Bronchial epithelial cell (primary cell): ENCODE measurements around the gene AIP. TPM values are rescaled to one million over a fixed set of nuclear protein-coding genes. Genes with fewer than 3 reads are reported as not detected.
"Not testable (repeated sequence)": the region's sequence is repeated elsewhere in the genome, so short reads cannot be mapped to it uniquely, and the experiment has no call there.

ENCODE experiments used
- DNase-seq: peaks from one replicate; pipeline ENCODE4 v3.0.0-alpha.2; 2010; ENCODE audit warnings: low read depth
- FAIRE-seq: peaks from 2 replicates; lab custom pipeline; 2011; peaks lifted over from hg19 to GRCh38; lab: Jason Lieb, UNC
- H3K27me3 ChIP-seq: 2 replicates; pipeline ENCODE4 v1.5.1; 2011; ENCODE audit warnings: low read length; ENCODE audit not compliant: control insufficient read depth, insufficient read depth
- H3K36me3 ChIP-seq: 2 replicates; pipeline ENCODE4 v1.5.1; 2011; ENCODE audit warnings: low read length; ENCODE audit not compliant: control insufficient read depth, insufficient read depth
- H3K4me3 ChIP-seq: 2 replicates; pipeline ENCODE4 v1.5.1; 2011; ENCODE audit warnings: mild to moderate bottlenecking, low read depth, low read length, control low read depth
- total RNA-seq: library from RNA; depleted of rRNA; stranded (reverse); fragments of >200 nt; gene quantifications from 2 replicates; pipeline ENCODE4 v1.2.1, GENCODE V29; 2014
- TF ChIP-seq, protein P1 (sequence below): IDR thresholded peaks from 2 replicates; pipeline ENCODE4 v1.5.1; 2011; ENCODE audit warnings: mild to moderate bottlenecking, moderate library complexity, low read length, control low read depth, inconsistent platforms; ENCODE audit not compliant: insufficient read depth, severe bottlenecking

The AIP gene
- total RNA-seq, 1 donor from 2014 or later, result 85.3 TPM

DNA sequence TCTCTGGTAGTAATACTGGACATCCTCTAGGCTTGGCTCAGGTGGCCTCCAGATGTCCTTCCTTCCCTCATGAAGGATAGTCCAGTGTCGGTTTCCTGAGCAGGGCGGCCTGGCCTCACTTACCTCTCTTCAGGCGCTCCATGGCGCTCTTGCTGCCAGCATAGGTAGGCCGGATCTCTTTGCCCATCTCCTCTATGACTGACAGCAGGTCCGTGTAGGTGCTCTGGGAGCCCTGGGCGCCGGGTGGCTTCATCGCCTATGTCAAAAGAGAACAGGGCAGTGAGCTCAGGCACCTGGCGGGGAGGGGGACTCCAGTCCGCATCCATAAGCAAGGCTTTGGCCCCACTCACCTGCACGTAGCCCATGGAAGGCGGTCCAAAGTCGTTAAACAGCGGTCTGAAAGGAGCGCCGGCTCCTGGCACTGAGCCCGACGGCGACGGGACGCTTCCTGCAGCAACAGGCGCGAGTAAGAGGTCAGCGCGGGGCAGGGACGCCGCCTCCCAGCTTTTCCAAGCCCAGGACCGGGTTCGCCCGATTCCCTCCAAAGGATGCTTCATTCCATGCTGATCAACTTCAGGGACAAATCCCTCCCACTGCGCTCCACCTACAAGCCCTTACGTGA lies 24.5 kb downstream of the AIP start:
- no peaks in the 10 kb centered on the region for H3K27me3 ChIP-seq
- H3K36me3 ChIP-seq, result peaks cover 9% of the 10 kb centered on the region
- FAIRE-seq (no peak), DNase-seq (no peak)
- peak overlapping the region; percentile 83 for H3K4me3 ChIP-seq
- TF ChIP-seq, protein P1, sequence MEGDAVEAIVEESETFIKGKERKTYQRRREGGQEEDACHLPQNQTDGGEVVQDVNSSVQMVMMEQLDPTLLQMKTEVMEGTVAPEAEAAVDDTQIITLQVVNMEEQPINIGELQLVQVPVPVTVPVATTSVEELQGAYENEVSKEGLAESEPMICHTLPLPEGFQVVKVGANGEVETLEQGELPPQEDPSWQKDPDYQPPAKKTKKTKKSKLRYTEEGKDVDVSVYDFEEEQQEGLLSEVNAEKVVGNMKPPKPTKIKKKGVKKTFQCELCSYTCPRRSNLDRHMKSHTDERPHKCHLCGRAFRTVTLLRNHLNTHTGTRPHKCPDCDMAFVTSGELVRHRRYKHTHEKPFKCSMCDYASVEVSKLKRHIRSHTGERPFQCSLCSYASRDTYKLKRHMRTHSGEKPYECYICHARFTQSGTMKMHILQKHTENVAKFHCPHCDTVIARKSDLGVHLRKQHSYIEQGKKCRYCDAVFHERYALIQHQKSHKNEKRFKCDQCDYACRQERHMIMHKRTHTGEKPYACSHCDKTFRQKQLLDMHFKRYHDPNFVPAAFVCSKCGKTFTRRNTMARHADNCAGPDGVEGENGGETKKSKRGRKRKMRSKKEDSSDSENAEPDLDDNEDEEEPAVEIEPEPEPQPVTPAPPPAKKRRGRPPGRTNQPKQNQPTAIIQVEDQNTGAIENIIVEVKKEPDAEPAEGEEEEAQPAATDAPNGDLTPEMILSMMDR, result no peak

DNA sequence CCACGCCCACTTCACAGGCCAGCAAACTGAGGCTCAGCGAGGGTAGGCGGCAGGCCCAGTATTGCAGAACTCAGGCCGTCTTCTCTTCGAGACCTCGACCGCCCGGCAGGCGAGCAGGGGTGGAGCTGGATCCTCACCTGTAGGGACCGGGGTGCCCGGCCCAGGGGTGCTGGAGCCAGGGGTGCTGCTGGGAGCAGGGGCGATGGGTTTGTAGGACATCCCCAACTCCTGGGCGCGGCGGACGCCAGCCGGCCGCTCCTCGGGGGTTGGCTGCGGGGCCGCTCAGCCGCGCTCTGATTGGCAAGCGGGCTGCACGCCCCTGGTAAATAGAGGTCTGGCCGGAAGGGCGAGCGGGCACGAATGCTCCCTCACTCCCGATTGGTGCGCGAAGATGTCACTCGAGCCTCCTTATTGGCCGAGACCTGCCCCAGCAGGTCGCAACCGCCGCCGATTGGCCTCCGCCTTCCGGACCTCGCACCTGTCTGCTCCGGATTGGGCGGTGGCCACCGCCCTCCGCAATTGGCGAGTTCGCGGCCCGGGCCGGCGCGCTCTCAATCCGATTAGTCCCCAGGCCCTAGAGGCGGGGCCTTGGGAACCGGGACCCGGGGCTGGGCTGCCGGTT lies 25.1 kb downstream of the AIP start, which contains the start of gene CDK2AP2:
CDK2AP2 (minus strand) TSS at position 299 of the 622 bp plus-strand sequence; CDS start at position 219, 80 bp downstream.
- Histone ChIP-seq H3K4me3 (peak within 1 kb of the TSS; percentile 83), H3K27me3 (no peaks in the 10 kb centered on the region), H3K36me3 (peaks cover 7% of the 10 kb centered on the region)
- no peak for FAIRE-seq
- DNase-seq, result peak; percentile 97
- TF ChIP-seq, protein P1, result no peak

DNA sequence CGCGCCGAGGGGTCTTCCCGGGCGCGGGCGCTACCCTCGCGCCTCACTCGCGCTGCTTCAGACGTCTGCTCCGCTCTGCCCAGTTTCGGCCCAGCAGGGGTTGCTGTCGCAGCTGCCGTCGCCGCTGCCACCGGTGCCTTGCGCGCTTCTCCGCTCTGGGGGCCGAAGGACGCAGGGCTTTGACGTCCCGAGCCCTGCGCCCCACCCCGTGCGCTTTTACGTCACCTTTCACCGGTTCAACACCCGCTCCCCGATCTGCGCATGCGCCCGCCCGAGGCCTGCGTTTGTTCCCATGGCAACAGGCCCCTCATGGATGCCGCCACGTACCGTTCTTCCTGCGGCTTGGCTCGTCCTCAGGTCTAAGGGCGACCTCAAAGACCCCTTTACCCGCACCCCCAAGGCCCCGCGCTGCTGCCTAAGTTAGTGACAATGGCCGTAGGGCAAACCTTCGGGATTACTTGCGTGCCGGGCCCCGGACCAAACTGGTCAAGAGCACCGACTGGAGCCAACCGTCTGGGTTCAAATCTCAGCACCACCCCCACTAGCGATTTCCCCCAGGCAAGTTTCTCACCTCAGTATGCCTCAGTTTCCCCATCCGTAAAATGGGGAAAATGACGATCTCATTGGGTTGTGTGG lies 25.8 kb downstream of the AIP start:
- H3K4me3 ChIP-seq, result peak overlapping the region; percentile 83
- FAIRE-seq, result no peak
- TF ChIP-seq, protein P1, result no peak
- no peaks in the 10 kb centered on the region for H3K27me3 ChIP-seq
- peaks cover 7% of the 10 kb centered on the region for H3K36me3 ChIP-seq
- peak; percentile 79 for DNase-seq

DNA sequence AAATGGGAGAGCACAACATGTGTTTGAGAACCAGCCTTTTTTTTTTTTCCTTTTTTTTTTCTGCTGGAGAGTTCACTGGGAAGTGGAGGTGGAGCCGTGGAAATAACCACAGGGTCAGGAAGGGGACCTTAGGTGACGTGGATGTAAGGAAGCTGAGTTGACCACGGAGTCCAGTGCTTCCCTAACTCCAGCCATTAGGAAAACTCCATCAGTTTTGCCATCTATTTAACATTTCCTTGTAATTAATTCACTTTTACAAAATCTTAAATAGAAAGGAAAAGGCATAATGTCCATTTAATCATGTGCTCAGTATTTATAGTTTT lies 27.2 kb downstream of the AIP start:
- TF ChIP-seq, protein P1, result no peak
- no peak for FAIRE-seq
- Histone ChIP-seq H3K4me3 (no peak overlapping the region), H3K36me3 (peaks cover 7% of the 10 kb centered on the region), H3K27me3 (no peaks in the 10 kb centered on the region)
- DNase-seq, result no peak

DNA sequence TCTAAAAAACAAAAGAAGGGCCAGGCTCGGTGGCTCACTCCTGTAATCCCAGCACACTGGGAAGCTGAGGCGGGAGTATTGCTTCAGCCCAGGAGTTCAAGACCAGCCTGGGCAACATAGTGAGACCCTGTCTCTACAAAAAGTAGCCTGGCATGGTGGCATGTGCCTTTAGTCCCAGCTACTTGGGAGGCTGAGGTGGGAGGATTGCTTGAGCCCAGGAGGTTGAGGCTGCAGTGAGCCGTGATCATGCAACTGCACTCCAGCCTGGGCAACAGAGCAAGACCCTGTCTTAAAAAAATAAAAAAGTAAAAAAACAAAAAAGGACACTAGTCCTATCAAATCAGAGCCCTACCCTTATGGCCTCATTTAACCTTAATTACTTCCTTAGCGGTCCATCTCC lies 28.7 kb downstream of the AIP start:
- not testable (repeated sequence) for H3K36me3 ChIP-seq, DNase-seq, H3K4me3 ChIP-seq, FAIRE-seq, H3K27me3 ChIP-seq

DNA sequence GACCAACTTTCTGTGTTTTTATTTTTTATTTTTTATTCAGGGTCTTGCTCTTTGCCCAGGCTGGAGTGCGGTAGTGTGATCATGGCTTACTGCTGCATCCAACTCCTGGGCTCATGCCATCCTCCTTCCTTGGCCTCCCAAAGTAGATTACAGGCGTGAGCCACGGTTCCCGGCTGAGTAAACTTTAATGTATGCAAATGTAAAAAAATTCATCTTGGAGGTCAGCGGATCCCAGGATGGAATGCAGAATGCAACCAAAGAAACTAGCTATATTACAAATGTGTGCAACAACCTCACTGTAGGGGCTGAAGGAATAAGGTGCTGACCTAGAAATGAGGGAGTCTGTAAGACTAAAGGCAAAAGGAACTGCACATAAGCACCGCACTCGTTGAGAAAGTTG lies 31.3 kb downstream of the AIP start:
- Histone ChIP-seq H3K36me3 (no peaks in the 10 kb centered on the region), H3K27me3 (no peaks in the 10 kb centered on the region), H3K4me3 (no peak overlapping the region)
- DNase-seq (no peak), FAIRE-seq (no peak)
- TF ChIP-seq, protein P1, result no peak
